Retinal pigment epithelial cell (primary cell): ENCODE data around the gene ICA1L.

Experiments
- DNase-seq: peaks from one replicate; pipeline ENCODE4 v3.0.0-alpha.2; 2010; ENCODE audit warnings: low read depth
- H3K4me3 ChIP-seq: 2 replicates; pipeline ENCODE4 v1.5.1; 2011; ENCODE audit warnings: mild to moderate bottlenecking, low read length, control low read depth, moderate library complexity
- CTCF ChIP-seq: conservative IDR thresholded peaks from 2 replicates; pipeline ENCODE4 v1.5.1; 2011; ENCODE audit warnings: low read depth, low read length, control low read depth, inconsistent platforms

Gene ICA1L

GRCh38 chr2:202797944-202798343 lies 73.6 kb downstream of the ICA1L start:
- TF ChIP-seq CTCF: no peak
- H3K4me3 ChIP-seq: no peak overlapping the region
- DNase-seq: no peak

GRCh38 chr2:202790676-202791075 lies 80.9 kb downstream of the ICA1L start:
- DNase-seq: no peak
- no peak overlapping the region for H3K4me3 ChIP-seq
- no peak for TF ChIP-seq CTCF

DNA sequence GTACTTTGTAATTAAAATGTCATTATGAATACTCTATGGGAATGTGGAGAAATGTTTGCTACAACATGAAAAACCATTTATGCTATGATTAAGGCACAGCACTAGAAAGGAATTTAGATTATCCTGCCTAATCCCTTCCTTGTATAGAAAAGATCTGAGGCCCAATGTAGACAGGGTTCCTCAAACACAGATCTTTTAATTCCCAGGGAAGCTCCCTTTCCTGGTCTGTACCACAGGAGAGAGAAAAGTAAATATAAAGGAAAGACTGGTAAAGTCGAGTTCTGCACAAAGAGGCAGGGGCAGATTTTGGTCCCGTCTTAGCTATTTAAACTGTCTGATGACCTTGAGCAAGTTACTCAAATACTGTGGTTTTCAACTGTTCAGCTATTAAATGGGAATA lies 84.7 kb downstream of the ICA1L start:
- DNase-seq: peak; percentile 34
- no peak overlapping the region for H3K4me3 ChIP-seq
- TF ChIP-seq CTCF: no peak

DNA sequence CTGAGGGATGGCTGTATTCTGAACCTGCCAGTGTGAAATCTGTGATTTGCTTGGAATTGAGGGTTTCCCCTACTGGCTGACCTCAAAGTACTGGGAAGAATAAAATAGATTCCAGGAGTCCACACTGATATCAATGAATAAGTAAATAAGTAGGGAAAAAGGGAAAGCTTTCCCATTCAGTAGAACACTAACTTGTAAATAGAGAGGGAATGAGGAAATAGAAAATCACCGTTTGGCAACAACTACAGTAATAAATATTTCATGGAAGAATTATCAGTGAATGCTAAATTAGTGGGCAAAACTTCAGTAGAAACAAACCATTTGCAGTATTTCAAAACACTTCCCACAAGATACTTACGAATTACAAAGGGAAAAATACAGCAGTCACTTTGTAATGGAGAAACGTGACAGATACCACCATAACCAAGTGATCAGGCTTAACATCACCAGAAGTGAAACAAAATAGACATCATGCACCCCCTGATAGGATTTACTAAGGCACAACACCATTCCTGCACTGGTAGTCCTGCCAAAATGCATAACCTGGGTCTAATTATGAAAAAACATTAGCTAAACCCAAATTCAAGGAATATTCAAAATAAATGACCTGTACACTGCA lies 88.5 kb downstream of the ICA1L start:
- no peak for DNase-seq
- no peak overlapping the region for H3K4me3 ChIP-seq
- TF ChIP-seq CTCF: no peak

DNA sequence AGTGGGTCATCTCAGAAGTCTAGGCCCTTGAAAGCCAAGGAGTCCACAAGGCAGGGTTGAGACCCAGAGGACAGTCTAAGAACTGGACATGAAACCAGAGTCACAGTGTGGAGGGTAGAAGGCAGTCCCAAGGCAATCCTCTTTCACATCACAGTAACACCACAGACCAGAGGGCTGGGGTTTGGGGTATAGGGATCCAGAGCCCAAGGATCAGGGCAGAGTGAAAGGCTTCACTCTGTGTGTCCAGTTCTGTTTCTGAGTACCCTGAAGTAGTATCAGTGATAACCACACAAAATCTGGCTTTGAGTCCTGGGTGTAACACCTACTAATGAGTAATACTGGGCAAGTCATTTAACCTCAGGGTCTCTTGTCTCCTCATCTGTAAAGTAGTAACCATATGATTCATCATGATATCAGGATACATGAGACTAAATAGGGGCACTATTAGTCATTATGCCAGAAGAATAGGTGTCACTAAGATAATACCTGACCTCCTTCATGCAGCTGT lies 91.0 kb downstream of the ICA1L start:
- DNase-seq: no peak
- no peak for TF ChIP-seq CTCF
- H3K4me3 ChIP-seq: no peak overlapping the region

GRCh38 chr2:202778217-202778616 lies 93.3 kb downstream of the ICA1L start:
- no peak for TF ChIP-seq CTCF
- no peak overlapping the region for H3K4me3 ChIP-seq
- no peak for DNase-seq

DNA sequence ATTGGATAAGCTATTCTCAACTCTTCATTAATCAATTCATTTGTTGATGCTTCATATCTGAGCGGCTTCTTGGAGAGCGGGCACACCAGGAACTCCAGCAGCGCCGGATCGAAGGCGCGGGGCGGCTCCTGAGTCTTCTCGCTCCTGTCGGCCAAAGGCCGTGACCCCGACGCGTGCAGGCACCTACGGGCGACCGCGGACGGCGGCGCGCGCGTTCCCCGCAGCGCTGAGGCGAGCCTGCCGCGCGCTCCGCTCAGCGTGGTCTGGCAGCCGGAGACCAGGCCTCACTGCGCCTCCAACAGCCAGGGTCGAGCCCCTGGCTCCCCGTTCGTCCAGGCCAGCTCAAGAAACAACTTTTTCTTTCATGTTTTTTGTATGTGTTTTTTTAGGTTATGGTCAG lies 97.5 kb downstream of the ICA1L start:
- no peak for DNase-seq
- TF ChIP-seq CTCF: no peak
- H3K4me3 ChIP-seq: no peak overlapping the region
